GM18511 (cell line): Measurements from ENCODE around the gene PPME1.

Experiments
- ATAC-seq: cut with Tn5 transposase; IDR thresholded peaks from one replicate; pipeline ENCODE4 v1.9.1; 2021; ENCODE audit warnings: mild to moderate bottlenecking, moderate library complexity; ENCODE audit not compliant: unreplicated experiment

The PPME1 gene

DNA sequence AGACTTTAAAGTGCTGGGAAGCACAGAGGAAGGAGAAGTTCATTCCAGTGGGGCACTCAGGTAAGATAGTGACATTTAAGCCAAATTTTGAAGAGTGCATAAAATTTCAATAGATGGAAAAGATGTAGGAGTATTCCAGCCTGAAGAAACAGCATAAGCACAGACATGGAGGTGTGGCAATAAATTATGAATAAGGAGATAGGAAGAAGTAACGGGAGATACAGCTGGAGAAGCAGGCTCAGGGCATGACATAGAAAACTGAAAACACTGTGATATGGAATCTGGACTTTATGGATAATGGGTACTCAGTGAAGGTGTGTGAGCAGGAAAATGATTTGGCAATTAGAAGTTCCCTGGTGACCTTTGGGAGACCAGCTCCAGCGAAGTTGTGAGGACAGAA is 107.0 kb downstream of the PPME1 start:
- no peak for ATAC-seq

DNA sequence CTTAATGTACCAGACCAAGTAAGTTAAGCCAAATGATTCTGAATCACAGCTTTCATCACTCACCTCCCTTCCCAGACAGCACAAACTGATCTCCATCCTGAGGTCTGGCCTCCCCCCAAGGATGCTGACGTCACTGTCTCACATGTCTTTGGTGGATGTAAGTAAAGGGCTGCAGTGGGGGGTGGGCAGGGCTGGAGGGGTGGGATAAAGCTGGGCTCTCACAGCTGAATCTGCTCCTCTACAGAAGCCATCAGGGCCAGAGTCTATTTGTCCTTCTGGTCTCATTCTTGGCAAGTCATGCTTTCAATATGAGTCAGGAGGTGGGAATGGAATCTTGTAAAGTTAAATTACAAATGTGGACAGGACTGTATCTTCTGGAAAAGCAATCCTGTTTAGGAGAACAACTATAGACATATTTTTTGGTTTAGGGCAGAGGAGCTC is 107.7 kb downstream of the PPME1 start:
- ATAC-seq = no peak

DNA sequence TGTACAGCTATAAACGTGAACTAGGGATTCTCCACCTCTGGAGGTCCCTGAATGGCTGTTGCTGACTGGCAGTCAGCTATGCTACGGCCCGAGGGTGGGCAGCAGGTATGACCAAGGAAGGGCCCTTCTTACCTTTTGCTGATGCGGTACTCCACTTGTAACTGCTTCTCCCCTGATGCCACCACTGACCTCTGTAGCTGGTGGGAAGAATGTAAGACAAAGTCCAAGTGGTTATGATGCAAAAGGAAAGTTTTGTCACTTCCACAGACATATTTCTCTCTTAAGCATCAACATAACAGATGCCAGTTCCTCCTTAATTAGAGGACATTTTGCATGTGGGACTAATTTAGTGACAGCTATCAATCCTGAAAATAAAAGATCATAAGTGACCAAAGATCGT is 108.2 kb downstream of the PPME1 start:
- no peak for ATAC-seq

DNA sequence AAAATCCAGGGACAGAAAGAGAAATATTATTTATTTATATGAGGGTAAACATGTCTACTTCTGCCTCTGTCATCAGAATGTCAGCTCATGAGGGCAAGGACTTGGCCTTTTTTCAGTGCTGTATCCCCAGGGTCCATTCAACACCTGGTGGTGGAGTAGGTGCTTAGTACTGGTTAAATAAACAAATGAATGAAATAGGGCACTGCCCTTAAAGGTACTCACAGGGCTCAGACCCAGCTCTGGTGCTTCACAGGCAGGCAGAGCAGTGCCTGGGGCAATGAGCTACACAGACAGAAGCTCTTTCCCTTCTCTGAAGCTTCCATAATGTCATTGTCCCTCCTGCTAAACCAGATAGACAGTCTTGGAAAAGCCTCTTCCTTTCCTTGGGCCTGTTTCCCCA is 109.4 kb downstream of the PPME1 start:
- no peak for ATAC-seq

DNA sequence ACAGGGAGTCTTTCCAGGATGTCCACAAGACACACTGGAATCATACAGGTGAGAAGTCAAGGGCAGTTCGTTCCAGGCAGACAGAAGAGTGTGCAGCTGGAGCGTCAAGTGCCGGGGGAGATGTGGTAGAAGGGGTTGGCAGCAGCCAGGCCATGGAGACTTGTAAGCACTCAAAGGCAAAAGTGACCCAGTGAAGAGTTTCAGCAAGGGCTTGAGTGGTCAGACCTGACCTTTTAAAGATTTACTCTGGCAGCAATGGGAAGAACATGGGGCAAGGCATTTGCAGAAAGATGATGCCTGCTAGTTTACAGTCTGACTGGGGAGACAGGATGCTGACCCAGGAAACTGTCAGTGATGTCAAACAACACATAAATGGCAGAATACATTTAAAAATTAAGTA is 111.3 kb downstream of the PPME1 start:
- no peak for ATAC-seq

DNA sequence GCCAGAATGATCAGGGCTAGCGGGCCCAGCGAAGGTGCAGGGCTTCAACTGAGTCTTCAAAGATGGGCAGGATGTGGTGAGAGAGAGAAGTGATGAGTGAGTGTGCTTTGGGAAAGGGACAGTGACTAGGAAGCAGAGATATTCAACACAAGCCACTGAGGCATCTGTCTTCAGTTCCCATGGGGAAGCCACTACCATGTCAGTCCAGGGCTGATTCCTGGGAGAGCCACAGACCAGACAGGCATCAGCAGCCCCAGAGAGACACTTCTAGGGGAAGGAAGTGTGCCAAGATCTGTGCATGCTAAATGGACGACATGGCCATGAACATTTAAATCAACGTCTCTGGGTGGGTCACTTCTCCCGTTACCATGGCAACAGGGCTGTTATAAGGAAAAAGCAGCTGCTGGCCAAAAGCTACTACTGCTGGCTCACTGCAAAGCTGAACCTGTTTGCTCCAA is 111.9 kb downstream of the PPME1 start:
- no peak for ATAC-seq

DNA sequence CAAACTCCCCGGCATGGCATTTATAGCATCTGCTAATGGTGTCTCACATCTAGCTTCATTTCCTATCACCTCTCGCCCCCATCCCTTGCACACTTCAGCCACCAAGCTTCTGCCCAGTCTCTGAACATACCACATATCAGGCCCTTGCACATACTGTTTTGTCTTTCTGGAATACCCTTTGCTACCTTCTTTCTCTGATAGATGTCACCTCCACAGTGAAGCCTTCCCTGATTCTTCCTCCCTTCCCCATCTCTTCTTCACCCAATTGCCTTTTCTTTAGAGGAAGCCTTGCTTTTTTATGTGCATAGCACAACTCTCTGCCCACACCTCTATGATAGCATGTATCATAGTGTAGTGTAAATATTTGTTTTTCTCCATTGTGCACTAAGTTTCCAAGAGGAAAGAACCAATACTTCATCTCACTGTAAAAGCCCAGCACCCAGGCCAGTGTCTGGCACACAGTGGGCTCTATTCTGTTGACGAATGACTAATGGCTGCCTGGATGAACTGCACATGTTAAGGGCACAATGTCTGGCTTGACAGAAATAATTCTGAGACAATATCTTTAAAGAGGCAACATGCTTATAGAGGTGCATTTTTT is 112.6 kb downstream of the PPME1 start:
- no peak for ATAC-seq

DNA sequence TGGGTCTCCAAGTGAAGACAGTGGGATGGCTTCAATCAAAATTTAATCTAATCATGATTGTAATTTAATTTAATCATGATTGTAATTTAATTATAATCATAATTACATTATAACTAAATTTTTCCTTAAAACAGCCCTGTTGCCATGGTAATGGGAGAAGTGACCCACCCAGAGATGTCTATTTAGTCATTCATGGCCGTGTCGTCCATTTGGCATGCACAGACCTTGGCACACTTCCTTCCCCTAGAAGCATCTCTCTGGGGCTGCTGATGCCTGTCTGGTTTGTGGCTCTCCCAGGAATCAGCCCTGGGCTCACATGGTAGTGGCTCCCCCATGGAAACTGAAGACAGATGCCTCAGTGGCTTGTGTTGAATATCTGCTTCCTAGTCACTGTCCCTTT is 113.4 kb downstream of the PPME1 start:
- ATAC-seq = no peak

DNA sequence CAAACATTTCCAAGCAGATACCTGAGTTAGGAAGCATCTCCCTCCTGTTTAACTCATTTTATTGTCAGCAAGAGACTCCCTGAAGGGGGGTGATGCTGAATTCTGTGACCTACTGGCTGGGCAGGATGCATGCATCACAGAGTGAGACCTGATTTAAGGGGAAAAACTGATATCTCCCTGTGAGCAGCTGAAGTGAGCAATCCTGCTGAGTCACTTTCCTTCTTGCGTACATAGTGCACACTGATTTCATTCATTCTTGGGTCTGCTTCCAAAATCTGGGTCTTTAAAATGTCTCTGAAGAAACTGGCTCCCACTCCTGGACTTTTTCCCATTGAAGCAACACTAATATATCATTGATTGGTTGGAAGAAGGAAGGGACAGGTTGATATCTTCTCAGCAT is 117.1 kb downstream of the PPME1 start:
- ATAC-seq = no peak

DNA sequence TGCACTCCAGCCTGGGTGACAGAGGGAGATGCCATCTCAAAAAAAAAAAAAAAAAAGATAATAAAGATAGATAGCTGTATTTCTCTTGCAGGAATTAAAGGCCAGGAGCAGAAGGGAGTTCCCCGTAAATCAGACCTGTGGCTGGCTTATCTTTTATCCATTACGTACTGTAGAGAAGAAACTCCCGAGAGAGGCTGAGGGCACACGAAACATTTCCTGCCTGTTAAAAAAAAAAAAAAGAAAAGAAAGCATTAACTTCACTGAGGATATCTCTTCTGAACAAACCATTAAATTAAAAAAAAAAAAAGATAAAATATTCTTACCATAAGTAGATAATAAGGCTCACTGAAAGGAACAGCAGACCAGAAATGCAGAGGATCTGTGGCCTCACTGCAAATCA is 117.8 kb downstream of the PPME1 start:
- no peak for ATAC-seq

DNA sequence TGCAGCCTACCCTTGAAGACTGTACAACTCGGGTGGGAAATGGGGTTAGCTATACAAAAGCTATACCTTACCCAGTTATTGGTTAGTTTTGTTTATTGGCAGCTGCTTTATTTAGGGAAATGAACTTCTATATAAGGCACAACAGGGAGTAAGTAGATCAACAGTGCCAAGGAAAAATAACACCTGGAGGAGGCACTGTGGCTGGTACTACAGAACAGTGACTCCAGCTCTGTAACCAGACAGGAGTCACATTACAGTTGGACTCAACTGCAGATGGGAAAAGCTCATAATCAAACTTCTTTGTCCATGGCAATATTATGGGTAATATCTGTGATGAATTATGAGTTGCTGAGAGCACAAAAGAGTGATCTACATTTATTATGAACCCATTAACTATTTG is 126.4 kb downstream of the PPME1 start:
- no peak for ATAC-seq

DNA sequence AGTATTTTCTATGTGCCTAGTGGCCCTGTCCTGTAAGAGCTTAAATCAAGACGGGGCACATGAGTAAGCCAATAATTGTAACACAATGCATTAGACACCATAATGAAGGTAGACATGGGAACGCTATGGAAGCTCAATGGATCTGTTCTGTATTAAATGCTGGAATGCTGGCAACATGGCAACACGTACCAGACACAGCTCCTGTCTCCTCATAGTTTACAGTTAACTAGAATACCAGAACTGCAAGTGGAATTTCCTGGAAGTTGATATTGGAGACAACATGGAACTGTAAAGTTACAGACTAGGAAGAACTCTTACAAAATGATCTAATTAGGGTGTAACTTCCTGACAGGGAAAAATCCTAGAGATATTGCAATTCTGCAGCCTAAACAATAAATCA is 127.9 kb downstream of the PPME1 start:
- ATAC-seq = no peak
